Measurements from ENCODE around the gene KRT32.

Gene KRT32

GRCh38 chr17:41466988-41467387 lies at the start of gene KRT32:
KRT32 (minus strand) TSS chr17:41467386; CDS start chr17:41467325, 61 bp downstream.
- DNase-seq (ENCODE audit: low read depth, low spot score), result no peak

DNA sequence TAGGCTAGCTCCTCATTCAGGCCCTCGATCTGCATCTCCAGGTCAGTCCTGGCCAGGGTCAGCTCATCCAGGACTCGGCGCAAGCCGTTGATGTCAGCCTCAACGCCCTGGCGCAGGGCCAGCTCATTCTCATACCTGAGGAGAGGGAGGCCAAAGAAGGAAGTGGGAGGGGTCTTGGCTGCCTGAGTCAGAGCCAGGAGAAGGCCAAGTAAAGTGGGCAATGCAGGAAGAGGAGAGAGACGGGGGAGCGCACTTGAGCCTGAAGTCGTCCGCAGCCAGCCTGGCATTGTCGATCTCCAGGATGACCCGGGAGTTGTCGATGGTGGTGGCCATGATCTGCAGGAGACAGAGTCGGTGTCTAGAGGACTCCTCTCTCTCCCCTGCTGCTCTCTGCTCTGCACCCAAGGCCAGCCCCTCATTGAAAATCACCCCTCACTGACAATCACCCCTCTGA lies 49.7 kb upstream of the KRT32 start:
- no peak for DNase-seq (ENCODE audit: low read depth, low spot score)

- no peak for DNase-seq (ENCODE audit: low read depth, low spot score)
Measured at GRCh38 chr17:41516147-41516829, 49.1 kb upstream of the KRT32 start.

GRCh38 chr17:41513168-41513547 lies 46.0 kb upstream of the KRT32 start:
- no peak for DNase-seq (ENCODE audit: low read depth, low spot score)

- no peak for DNase-seq (ENCODE audit: low read depth, low spot score)
Measured at GRCh38 chr17:41512546-41513167, 45.5 kb upstream of the KRT32 start.

- DNase-seq (ENCODE audit: low read depth, low spot score), result no peak
Measured at GRCh38 chr17:41511716-41512115, 44.5 kb upstream of the KRT32 start.

DNA sequence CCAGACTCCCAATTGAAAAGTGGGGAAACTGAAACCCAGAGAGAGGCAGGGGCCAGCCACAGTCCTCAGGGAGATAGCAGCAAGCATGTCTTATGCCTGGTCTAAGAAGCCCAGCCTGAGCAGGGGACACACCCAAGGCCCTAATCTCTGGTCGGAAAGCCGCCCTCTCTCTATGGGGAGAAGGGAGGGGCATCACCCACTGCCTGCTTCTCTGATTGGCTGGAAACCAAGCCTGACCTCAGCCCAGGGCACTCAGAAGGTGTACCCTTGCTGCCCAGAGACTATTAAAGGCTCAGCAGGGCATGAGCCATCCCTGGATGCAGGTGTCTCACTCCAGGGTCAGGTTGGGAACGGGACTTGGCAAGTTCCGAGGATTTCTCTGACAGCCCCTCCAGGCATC lies 43.9 kb upstream of the KRT32 start:
- DNase-seq (ENCODE audit: low read depth, low spot score), result no peak

DNA sequence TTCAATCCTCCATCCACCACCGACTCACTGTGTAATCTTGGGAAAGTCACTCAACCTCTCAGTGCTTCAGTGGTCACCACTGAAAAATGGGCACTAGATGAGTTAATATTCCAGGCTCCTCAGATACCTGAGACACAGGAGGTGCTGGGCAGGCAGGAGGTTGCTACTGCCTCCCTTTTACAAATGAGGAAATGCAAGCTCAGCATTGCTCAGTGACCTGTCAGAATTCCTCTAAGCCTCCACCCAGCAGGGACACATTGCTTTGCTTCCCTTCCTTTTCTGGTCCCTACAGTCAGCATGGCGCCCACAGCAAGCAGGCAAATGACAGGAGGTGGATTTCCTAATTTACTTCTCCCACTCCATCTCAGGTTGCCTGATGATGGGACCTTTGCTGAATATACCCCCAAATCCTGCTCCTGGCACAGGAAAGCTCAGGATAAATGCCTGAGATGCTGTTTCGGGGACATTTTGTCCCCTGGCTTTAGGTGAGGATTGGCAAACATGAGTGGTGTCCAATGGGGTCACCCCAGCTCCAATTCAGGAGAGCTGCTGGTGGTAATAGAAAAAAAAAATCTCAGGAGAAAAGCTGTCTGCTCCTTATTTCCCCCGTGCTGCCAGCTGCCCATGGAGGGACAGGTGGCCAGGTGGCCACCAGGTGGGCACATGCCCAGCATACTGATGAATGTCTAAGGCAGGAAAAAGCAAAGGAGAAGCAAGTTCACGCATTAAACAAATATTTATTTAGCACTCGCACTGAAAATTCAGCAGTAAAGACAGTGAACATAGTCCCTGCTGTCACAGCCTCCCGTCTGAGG lies 43.3 kb upstream of the KRT32 start:
- no peak for DNase-seq (ENCODE audit: low read depth, low spot score)

DNA sequence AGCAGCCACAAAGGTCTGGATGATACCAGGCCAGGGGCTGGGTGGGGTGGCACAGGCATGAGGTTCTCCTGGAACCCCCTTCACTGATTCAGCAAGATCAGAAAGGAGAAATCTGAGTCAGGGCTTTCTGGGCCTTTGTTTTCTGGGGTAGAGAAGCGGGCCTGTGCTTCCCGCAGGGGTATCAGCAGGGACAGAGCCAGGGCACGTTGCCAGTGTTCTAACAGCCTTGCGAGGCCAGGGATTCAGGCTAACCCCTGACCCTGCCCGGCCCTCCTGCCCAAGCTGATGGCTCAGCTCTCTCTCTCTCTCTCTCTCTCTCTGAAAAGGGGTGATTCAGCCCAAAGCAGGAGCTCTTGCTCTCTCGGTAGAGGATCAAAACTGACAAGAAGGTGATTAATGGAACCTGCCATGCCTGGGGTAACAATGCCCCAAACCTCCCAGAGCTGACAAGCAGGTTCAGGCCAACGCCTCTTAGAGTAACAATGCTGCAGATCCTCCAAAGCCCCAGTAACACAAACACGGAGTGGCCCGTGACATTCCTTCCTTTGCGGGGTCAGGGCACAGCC lies 40.2 kb upstream of the KRT32 start:
- DNase-seq (ENCODE audit: low read depth, low spot score), result no peak

DNA sequence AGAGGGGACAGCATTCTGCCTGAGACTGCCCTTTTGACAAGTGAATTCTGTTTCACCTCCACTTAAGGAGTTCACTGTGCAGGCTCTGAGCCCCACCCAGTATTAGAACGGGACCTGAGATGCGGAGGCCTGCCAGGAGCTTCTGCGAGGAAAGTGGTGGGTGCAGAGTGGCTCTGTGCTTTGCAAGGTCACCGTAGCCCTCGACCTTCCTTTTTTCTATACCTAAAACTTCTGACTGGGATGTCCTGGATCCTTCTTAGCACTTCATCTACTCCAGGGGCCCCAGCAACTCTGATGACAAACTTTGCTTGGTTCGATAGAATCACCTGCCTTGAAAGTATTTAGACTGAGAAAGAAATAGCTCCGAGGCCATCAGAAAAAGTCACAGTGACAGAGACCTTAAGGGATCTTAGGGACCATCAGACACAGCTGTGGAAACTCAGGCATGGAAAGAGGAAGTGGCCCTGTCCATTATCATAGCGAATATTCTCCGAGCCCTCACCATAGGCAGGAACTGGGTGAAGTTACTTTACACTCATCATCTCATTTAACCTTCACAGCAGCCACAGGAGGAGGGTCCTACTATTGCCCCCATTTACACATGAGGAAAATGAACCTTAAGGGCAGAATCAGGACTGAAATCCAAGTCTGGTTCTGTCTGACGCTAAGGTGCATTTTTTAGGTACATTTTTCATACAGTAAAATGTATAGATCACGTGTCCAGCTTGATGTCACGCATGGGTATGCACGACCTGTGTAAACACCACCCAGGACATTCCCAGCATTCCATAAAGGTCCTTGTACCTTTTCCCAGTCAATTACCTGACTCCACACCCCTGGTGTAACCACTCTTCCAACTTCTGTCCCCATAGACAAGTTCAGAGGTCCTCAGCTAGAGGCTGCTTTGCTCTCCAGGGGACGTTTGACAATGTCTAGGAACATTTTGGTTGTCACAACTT lies 38.9 kb upstream of the KRT32 start:
- no peak for DNase-seq (ENCODE audit: low read depth, low spot score)

GRCh38 chr17:41505007-41505808 lies 38.0 kb upstream of the KRT32 start, which contains the start of gene KRT13:
KRT13 (minus strand) TSS chr17:41505612; CDS start chr17:41505550, 62 bp downstream.
- DNase-seq (ENCODE audit: low read depth, low spot score), result no peak

GRCh38 chr17:41504246-41504977 lies 37.2 kb upstream of the KRT32 start:
- DNase-seq (ENCODE audit: low read depth, low spot score), result no peak

GRCh38 chr17:41503202-41503601 lies 36.0 kb upstream of the KRT32 start:
- no peak for DNase-seq (ENCODE audit: low read depth, low spot score)

GRCh38 chr17:41500131-41500911 lies 33.1 kb upstream of the KRT32 start:
- no peak for DNase-seq (ENCODE audit: low read depth, low spot score)

DNA sequence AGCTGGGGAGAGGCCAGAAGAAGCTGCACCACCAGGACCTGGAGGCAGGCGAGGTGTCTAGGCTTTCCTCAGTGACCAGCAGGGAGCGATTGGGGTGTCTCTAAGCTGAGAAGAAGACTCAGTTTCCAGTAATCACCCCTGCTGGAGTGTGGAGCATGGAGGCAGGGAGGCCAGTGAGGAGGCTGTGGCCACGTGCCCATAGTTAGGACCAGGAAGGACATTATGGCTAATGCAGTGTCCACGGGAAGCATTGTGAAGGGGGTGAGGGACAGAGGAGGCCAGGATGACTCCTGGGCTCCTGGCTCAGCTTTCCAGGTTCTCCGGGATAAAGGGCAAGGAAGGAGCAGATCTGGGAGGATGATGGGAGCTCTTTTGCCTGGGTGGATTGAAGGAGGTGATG lies 32.5 kb upstream of the KRT32 start:
- DNase-seq (ENCODE audit: low read depth, low spot score), result no peak

DNA sequence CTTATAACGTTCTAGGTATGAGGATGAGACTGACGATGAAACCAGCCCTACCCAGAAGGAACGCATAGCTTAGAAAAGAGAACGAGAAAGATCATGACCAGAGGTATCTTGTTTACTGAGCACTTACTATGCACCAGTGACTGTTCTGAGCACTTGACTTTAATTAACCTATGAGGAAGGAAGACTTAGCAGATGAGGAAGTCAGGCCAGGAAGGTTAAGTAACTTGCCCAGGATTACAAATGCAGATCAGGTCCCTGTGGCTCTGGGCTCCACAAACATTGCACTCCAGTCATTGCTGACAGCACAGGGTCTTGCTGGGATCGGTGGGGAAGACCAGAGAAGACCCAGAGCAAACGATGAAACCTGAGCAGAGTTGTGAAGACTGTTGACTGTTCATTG lies 31.1 kb upstream of the KRT32 start:
- no peak for DNase-seq (ENCODE audit: low read depth, low spot score)

DNA sequence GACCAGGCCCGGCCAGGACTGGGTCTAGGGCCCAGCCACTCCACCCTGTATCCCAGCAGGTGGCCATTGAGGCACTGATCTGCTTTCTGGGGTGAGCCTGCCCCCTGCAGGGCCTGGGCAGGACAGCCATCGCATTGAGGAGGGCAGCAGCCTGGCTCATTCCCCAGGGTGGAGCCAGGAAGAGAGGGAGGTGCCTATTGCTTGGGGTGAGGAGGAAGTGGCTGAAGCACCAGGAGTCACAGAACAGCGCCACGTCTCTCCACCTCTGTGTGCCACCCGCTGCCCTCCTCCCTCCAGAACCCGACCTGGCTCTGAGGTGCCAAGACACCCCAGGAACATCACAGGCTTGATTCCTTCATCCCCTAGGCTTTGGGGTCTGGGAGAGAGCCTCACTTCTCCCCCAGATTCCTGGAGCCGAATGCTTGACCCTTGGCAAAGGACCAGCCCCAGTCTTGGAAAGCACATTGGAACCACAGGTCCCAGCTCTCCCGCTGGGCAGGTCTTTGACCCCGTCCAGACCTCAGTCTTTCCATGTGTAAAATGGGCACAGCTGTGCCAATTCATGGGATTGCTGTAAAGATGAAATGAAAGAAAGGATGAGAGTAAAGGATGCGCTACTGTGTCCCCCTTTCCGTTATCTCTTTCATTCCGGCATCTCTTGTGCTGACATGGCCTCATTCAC lies 29.8 kb upstream of the KRT32 start:
- DNase-seq (ENCODE audit: low read depth, low spot score), result peak; percentile 39

- no peak for DNase-seq (ENCODE audit: low read depth, low spot score)
Measured at GRCh38 chr17:41494524-41494923, 27.3 kb upstream of the KRT32 start.
